Endothelial cell of umbilical vein (primary cell): ENCODE measurements around the gene VEGFA. TPM values are rescaled to one million over a fixed set of nuclear protein-coding genes. Genes with fewer than 3 reads are reported as not detected.

ENCODE experiments used
- BruUV-seq: library from RNA; stranded (reverse); fragments of 400-500 nt; replicated peaks from 2 replicates; lab custom pipeline; 2021; lab: Mats Ljungman, UMichigan
- CTCF ChIA-PET: fragments of 300-600, 350-600 bp; sonication (Branson Sonifier 250); formaldehyde crosslinking; loops from one replicate; lab custom pipeline; 2021; ENCODE audit warnings: antibody characterized with exemption, inconsistent platforms; lab: Charles Lee
- POLR2A ChIA-PET: fragments of 300-600, 350-600 bp; sonication (Branson Sonifier 250); formaldehyde crosslinking; loops from one replicate; lab custom pipeline; 2021; ENCODE audit warnings: antibody characterized with exemption, inconsistent platforms; lab: Charles Lee
- DNase-seq: peaks from one replicate; pipeline ENCODE4 v3.0.0-alpha.2; 2011; ENCODE audit warnings: low read depth, low spot score
- FAIRE-seq: peaks from 2 replicates; lab custom pipeline; 2011; peaks lifted over from hg19 to GRCh38; lab: Jason Lieb, UNC
- H2AFZ ChIP-seq: 2 replicates; pipeline ENCODE4 v1.6.0; 2012; ENCODE audit warnings: low read depth, low read length, control low read depth, inconsistent platforms
- H3K27ac ChIP-seq: 2 replicates; pipeline ENCODE4 v1.5.1; 2011; ENCODE audit warnings: low read depth, mild to moderate bottlenecking, control low read depth, low read length, moderate library complexity; ENCODE audit not compliant: insufficient read depth
- H3K27me3 ChIP-seq, 2 experiments: 2 replicates each; pipeline versions ENCODE4 v1.6.0 to v1.6.1; 2011; ENCODE audit warnings: low read length in 2 of 2, mixed read lengths in 1 of 2; ENCODE audit not compliant: control insufficient read depth in 2 of 2, insufficient read depth in 2 of 2
- H3K36me3 ChIP-seq, 2 experiments: 2 replicates in 1 of 2; 3 replicates in 1 of 2; pipeline ENCODE4 v1.5.1; 2011; ENCODE audit warnings: low read length in 2 of 2, mild to moderate bottlenecking in 1 of 2, moderate library complexity in 1 of 2; ENCODE audit not compliant: control insufficient read depth in 2 of 2, insufficient read depth in 2 of 2; ENCODE audit errors: extremely low read depth in 1 of 2
- H3K4me1 ChIP-seq: 3 replicates; pipeline ENCODE4 v1.5.1; 2011; ENCODE audit warnings: mild to moderate bottlenecking, low read length; ENCODE audit not compliant: control insufficient read depth, insufficient read depth; ENCODE audit errors: extremely low read depth
- H3K4me2 ChIP-seq: 2 replicates; pipeline ENCODE4 v1.6.1; 2011; ENCODE audit warnings: low read length, control low read depth, mixed read lengths; ENCODE audit not compliant: insufficient read depth
- H3K4me3 ChIP-seq, 3 experiments: fragments of 200-600 bp in 1 of 3; sonication (generic), shearing (Covaris generic) in 1 of 3; replicated peaks in 1 of 3; 2 replicates each; pipeline ENCODE4 v1.5.1; 2011 to 2016; ENCODE audit warnings: control low read depth in 3 of 3, low read length in 3 of 3, mild to moderate bottlenecking in 2 of 3, inconsistent platforms in 1 of 3, low read depth in 1 of 3, moderate library complexity in 1 of 3; ENCODE audit not compliant: insufficient read depth in 1 of 3
- H3K79me2 ChIP-seq: 2 replicates; pipeline ENCODE4 v1.6.0; 2012; ENCODE audit warnings: low read length, inconsistent platforms; ENCODE audit not compliant: control insufficient read depth, insufficient read depth
- H3K9ac ChIP-seq: replicated peaks from 2 replicates; pipeline ENCODE3; 2011; ENCODE audit warnings: low read length, control low read depth; ENCODE audit not compliant: insufficient read depth; ENCODE audit errors: extremely low read depth
- H3K9me1 ChIP-seq: replicated peaks from 3 replicates; pipeline ENCODE4 v1.6.0; 2011; ENCODE audit warnings: mild to moderate bottlenecking, low read length; ENCODE audit not compliant: control insufficient read depth, insufficient read depth; ENCODE audit errors: extremely low read depth
- H3K9me3 ChIP-seq: replicated peaks from 2 replicates; pipeline ENCODE4 v1.5.1; 2012; ENCODE audit warnings: low read length, inconsistent platforms; ENCODE audit not compliant: control insufficient read depth, insufficient read depth
- H4K20me1 ChIP-seq: replicated peaks from 2 replicates; pipeline ENCODE3; 2011; ENCODE audit warnings: mild to moderate bottlenecking, low read length; ENCODE audit not compliant: control insufficient read depth, insufficient read depth; ENCODE audit errors: extremely low read depth
- EZH2 ChIP-seq: IDR thresholded peaks from 2 replicates; pipeline ENCODE4 v1.6.1; 2012; ENCODE audit warnings: borderline replicate concordance, low read depth, mild to moderate bottlenecking, moderate library complexity, low read length, inconsistent platforms; ENCODE audit not compliant: severe bottlenecking
- FOS ChIP-seq: IDR thresholded peaks from 2 replicates; pipeline ENCODE4 v1.6.1; 2011; ENCODE audit warnings: mild to moderate bottlenecking, low read length, moderate library complexity, borderline replicate concordance; ENCODE audit not compliant: insufficient read depth
- GATA2 ChIP-seq: IDR thresholded peaks from 2 replicates; pipeline ENCODE4 v1.7.0; 2011; ENCODE audit warnings: low read depth, mild to moderate bottlenecking, moderate library complexity, mixed read lengths, low read length; ENCODE audit not compliant: insufficient read length, insufficient read depth
- JUN ChIP-seq: IDR thresholded peaks from 2 replicates; pipeline ENCODE4 v1.6.1; 2011; ENCODE audit warnings: borderline replicate concordance, low read depth; ENCODE audit not compliant: insufficient read length, insufficient read depth
- MYC ChIP-seq: IDR thresholded peaks from one replicate; pipeline ENCODE4 v1.6.1; 2011; ENCODE audit warnings: mild to moderate bottlenecking, low read depth, low read length
- POLR2A ChIP-seq: IDR thresholded peaks from 2 replicates; pipeline ENCODE4 v1.6.1; 2012; ENCODE audit warnings: low read depth, mild to moderate bottlenecking, control low read depth, low read length
- POLR2AphosphoS5 ChIP-seq: IDR thresholded peaks from 2 replicates; pipeline ENCODE4 v1.6.1; 2012; ENCODE audit warnings: low read depth, mild to moderate bottlenecking, control low read depth, low read length, moderate library complexity; ENCODE audit not compliant: insufficient read depth
- dilution Hi-C: fragments of 300-500 bp; cut with MboI; formaldehyde crosslinking; loops from one replicate; pipeline ENCODE4 v1.15.0; 2019; ENCODE audit warnings: low sequenced_read_pairs; ENCODE audit not compliant: extremely low pct_ligation_motif_present
- intact Hi-C: fragments of 100-400 bp; cut with micrococcal nuclease; formaldehyde crosslinking; loops from one replicate; pipeline ENCODE4 v1.10.0; 2022
- polyA plus RNA-seq, 4 experiments: library from polyadenylated mRNA; depleted of rRNA in 3 of 4; stranded (reverse) in 3 of 4; unstranded in 1 of 4; fragments of >200 nt; gene quantifications; 2 replicates each; pipeline versions ENCODE4 v1.2.1 to v1.2.3, GENCODE V29; 2011 to 2012; ENCODE audit warnings: missing spikeins in 1 of 4
- total RNA-seq: library from RNA; stranded (reverse); gene quantifications from 2 replicates; pipeline ENCODE4 v1.2.3, GENCODE V29; 2021
- TF ChIP-seq, protein P1 (sequence below): IDR thresholded peaks from 2 replicates; pipeline ENCODE4 v1.6.1; 2011; ENCODE audit not compliant: insufficient read depth, insufficient read length
- TF ChIP-seq, protein P2 (sequence below), 2 donors: IDR thresholded peaks; 1 replicate in 1 of 2; 2 replicates in 1 of 2; pipeline ENCODE4 v1.5.1; 2011; ENCODE audit warnings: low read length in 2 of 2, mild to moderate bottlenecking in 2 of 2, moderate library complexity in 2 of 2, control low read depth in 1 of 2, inconsistent platforms in 1 of 2, low read depth in 1 of 2; ENCODE audit not compliant: insufficient read depth in 1 of 2; ENCODE audit errors: extremely low read depth in 1 of 2

VEGFA gene
- total and polyA plus RNA-seq, 2 donors (not counting 3 experiments of a cell fraction or from before 2014, with no cell fraction given), result 18.1 to 19.9 TPM

DNA sequence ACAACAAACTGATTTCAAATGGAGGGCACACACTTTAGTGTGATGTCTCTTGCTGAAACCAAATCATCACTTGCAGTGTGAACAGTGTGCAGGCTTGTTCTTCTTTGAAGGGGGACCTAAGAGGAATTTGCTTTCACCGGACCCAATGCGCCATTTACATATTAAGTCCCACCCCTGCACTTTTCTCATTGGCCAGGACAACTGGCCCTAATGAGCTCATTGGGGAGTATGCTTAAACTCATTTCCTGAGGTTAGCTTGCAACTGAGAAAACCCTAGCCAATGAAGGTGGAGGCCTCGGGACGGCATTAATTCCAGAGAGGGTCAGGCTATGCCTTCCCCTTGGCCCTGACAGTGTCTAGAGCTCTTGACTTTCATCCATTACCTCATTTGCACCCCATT, 58.7 kb downstream of the VEGFA start:
- dilution Hi-C loops (no loop called here), intact Hi-C loops (no loop called here)
- FAIRE-seq, result no peak
- H3K9me1 ChIP-seq, result no peaks in the 10 kb centered on the region
- H3K4me2 ChIP-seq, result no peak overlapping the region
- H3K9ac ChIP-seq, result no peak overlapping the region
- H4K20me1 ChIP-seq, result no peaks in the 10 kb centered on the region
- DNase-seq, result no peak
- TF ChIP-seq POLR2A (no peak), EZH2 (no peak), GATA2 (no peak), JUN (no peak), MYC (no peak), FOS (no peak), POLR2AphosphoS5 (no peak)
- TF ChIP-seq, protein P1, sequence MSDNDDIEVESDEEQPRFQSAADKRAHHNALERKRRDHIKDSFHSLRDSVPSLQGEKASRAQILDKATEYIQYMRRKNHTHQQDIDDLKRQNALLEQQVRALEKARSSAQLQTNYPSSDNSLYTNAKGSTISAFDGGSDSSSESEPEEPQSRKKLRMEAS, result no peak
- TF ChIP-seq, protein P2, sequence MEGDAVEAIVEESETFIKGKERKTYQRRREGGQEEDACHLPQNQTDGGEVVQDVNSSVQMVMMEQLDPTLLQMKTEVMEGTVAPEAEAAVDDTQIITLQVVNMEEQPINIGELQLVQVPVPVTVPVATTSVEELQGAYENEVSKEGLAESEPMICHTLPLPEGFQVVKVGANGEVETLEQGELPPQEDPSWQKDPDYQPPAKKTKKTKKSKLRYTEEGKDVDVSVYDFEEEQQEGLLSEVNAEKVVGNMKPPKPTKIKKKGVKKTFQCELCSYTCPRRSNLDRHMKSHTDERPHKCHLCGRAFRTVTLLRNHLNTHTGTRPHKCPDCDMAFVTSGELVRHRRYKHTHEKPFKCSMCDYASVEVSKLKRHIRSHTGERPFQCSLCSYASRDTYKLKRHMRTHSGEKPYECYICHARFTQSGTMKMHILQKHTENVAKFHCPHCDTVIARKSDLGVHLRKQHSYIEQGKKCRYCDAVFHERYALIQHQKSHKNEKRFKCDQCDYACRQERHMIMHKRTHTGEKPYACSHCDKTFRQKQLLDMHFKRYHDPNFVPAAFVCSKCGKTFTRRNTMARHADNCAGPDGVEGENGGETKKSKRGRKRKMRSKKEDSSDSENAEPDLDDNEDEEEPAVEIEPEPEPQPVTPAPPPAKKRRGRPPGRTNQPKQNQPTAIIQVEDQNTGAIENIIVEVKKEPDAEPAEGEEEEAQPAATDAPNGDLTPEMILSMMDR (IDR thresholded peaks at IDR 0.05; ENCODE audit: extremely low read depth in 1 of 2, insufficient read depth in 1 of 2, low read depth in 1 of 2, low read length in 2 of 2), result no peak
- peaks cover 0 to 11% of the 10 kb centered on the region in 2 experiments for H3K27me3 ChIP-seq
- ChIA-PET CTCF (interaction anchor here (1.1 kb wide), 1 partner anchor 250 kb away, joined by 4 read pairs; no protein-coding TSS in a partner anchor), POLR2A (no interaction called here)
- H3K9me3 ChIP-seq, result no peaks in the 10 kb centered on the region
- no peak overlapping the region for H3K27ac ChIP-seq
- H3K79me2 ChIP-seq, result no peaks in the 10 kb centered on the region
- BruUV-seq, result no TSS peak
- H2AFZ ChIP-seq, result no peak overlapping the region
- H3K4me3 ChIP-seq, result no peak overlapping the region
- H3K36me3 ChIP-seq, result no peaks in the 10 kb centered on the region
- no peaks in the 10 kb centered on the region for H3K4me1 ChIP-seq
